HCT116 (cell line): ENCODE measurements around the gene MYCBP2.

Source experiments
- ATF3 ChIP-seq: IDR thresholded peaks from 2 replicates; pipeline ENCODE4 v1.6.1; 2012
- CEBPB ChIP-seq: IDR thresholded peaks from 2 replicates; pipeline ENCODE4 v1.6.1; 2012; ENCODE audit warnings: low read depth
- CTCF ChIP-seq, 3 experiments: fragments of 200-600 bp in 1 of 3; sonication (generic) in 1 of 3; IDR thresholded peaks in 2 of 3; conservative IDR thresholded peaks in 1 of 3; 2 replicates each; pipeline ENCODE4 v1.5.1; 2012 to 2017; ENCODE audit warnings: low read depth in 2 of 3, low read length in 2 of 3, antibody characterized with exemption in 1 of 3, borderline replicate concordance in 1 of 3, control low read depth in 1 of 3, mild to moderate bottlenecking in 1 of 3, mixed read lengths in 1 of 3, mixed run types in 1 of 3, moderate library complexity in 1 of 3; ENCODE audit not compliant: insufficient read depth in 1 of 3
- EZH2 ChIP-seq: fragments of 200-600 bp; sonication (generic); IDR thresholded peaks from 2 replicates; pipeline ENCODE4 v1.6.1; 2017; ENCODE audit warnings: antibody characterized with exemption, mixed run types
- JUND ChIP-seq: IDR thresholded peaks from 2 replicates; pipeline ENCODE4 v1.6.1; 2012
- POLR2AphosphoS5 ChIP-seq: IDR thresholded peaks from 2 replicates; pipeline ENCODE4 v1.6.1; 2011; ENCODE audit warnings: mild to moderate bottlenecking, low read depth, low read length, moderate library complexity
- RAD21 ChIP-seq: IDR thresholded peaks from 2 replicates; pipeline ENCODE4 v1.6.1; 2012; ENCODE audit warnings: low read depth, mild to moderate bottlenecking
- REST ChIP-seq: IDR thresholded peaks from 2 replicates; pipeline ENCODE4 v1.6.1; 2012; ENCODE audit warnings: low read depth
- SIN3A ChIP-seq: IDR thresholded peaks from 2 replicates; pipeline ENCODE4 v1.6.1; 2012; ENCODE audit warnings: low read depth
- ZNF274 ChIP-seq: fragments of 200-500 bp; sonication (Bioruptor generic); IDR thresholded peaks from 2 replicates; pipeline ENCODE4 v1.6.1; 2014; ENCODE audit warnings: mild to moderate bottlenecking, low read depth, low read length, inconsistent platforms

- TF ChIP-seq EZH2 (no peak), CTCF (IDR thresholded peaks at IDR 0.05 in 2 of 3, conservative IDR thresholded peaks at IDR 0.05 in 1 of 3; ENCODE audit: borderline replicate concordance in 1 of 3, insufficient read depth in 1 of 3, low read depth in 2 of 3, low read length in 2 of 3) (no peak), RAD21 (no peak), SIN3A (no peak), REST (no peak), POLR2AphosphoS5 (peak; percentile 84), ZNF274 (no peak), CEBPB (no peak), JUND (no peak), ATF3 (no peak)
Observed at GRCh38 chr13:77329133-77329910, 2.4 kb upstream of the MYCBP2 start.
